Esophagus squamous epithelium (tissue), 5 donors: ENCODE results near the gene TMEM63B. TPM values are rescaled to one million over a fixed set of nuclear protein-coding genes. Genes with fewer than 3 reads are reported as not detected.

Source experiments
- DNase-seq: peaks from one replicate; lab custom pipeline; 2025; lab: John Stamatoyannopoulos, UW
- H3K27ac ChIP-seq, 4 donors: fragments of 200-600 bp; sonication (generic); one replicate each; pipeline ENCODE4 v1.5.1; 2016 to 2019; ENCODE audit warnings: mild to moderate bottlenecking in 1 of 4
- H3K27me3 ChIP-seq, 4 donors: fragments of 200-600 bp; sonication (generic); 1 replicate in 3 of 4; 2 replicates in 1 of 4; pipeline versions ENCODE4 v1.5.1 to v1.6.0; 2017 to 2021; ENCODE audit warnings: antibody characterized with exemption in 1 of 4
- H3K36me3 ChIP-seq, 3 donors: fragments of 200-600 bp; sonication (generic); one replicate each; pipeline ENCODE4 v1.5.1; 2016 to 2019
- H3K4me1 ChIP-seq, 3 donors: fragments of 200-600 bp; sonication (generic); one replicate each; pipeline ENCODE4 v1.5.1; 2017 to 2019
- H3K4me3 ChIP-seq, 4 donors: fragments of 200-600 bp; sonication (generic); 1 replicate in 3 of 4; 2 replicates in 1 of 4; pipeline ENCODE4 v1.5.1; 2016 to 2019; ENCODE audit warnings: mild to moderate bottlenecking in 2 of 4, moderate library complexity in 1 of 4
- H3K9me3 ChIP-seq, 3 donors: fragments of 200-600 bp; sonication (generic); one replicate each; pipeline ENCODE4 v1.5.1; 2016 to 2019
- POLR2A ChIP-seq, 4 donors: fragments of 450-650 bp; IDR thresholded peaks; one replicate each; pipeline ENCODE4 v1.6.1; 2017; ENCODE audit warnings: antibody characterized with exemption in 4 of 4, mild to moderate bottlenecking in 4 of 4, moderate library complexity in 3 of 4
- WGBS, 2 donors: methylation state at CpG; one replicate each; pipeline ENCODE4 v1.1.5; 2018; 5-methylcytosine and 5-hydroxymethylcytosine counted together
- intact Hi-C: fragments of 100-400 bp; cut with DNase I; formaldehyde crosslinking; loops from one replicate; pipeline ENCODE4 v1.15.0; 2022
- total RNA-seq, 4 donors: library from RNA; depleted of rRNA; stranded (reverse); fragments of >200 nt; gene quantifications; one replicate each; pipeline ENCODE4 v1.1.0, GENCODE V29; 2016
- TF ChIP-seq, protein P1 (sequence below), 6 experiments: fragments of 450-650 bp in 4 of 6; fragments of 200-600 bp in 2 of 6; sonication (generic) in 2 of 6; IDR thresholded peaks; one replicate each; pipeline ENCODE4 v1.5.1; 2016 to 2019; ENCODE audit warnings: antibody characterized with exemption in 6 of 6, mild to moderate bottlenecking in 4 of 6, moderate library complexity in 4 of 6
- donor health status: DM: yes; HTN: yes; CAD: no.

TMEM63B gene
- total RNA-seq, 4 donors from 2014 or later = 27.8 to 56.3 (median 45.5) TPM

DNA sequence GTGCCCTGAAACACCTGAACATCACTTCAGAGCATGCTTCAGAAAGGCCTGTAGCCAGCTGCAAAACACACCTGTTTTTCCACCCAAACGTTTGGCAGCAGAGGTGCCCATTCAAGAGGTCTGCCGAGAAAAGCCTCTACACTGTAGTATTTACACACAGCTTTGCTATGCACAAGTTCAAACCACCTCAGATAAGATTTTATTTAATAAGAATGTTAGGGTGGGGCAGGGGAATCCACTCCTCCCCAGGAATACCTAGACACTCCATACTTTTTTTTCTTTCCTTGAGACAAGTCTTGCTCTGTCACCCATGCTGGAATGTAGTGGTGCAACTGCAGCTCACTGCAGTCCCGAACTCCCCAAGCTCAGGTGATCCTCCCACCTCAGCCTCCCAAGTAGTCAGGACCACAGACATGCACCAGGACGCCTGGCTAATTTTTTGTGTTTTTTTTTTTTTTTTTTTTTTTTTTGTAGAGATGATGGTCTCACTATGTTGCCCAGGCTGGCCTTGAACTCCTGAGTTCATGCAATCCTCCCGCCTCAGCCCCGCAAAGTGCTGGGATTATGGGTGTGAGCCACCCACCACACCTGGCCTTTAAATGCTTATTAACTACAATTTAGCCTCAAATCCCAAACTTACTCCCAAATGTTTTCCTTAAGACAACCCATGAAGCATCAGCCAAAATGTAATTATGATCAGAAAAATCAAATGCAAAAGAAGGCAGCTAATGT, 9.8 kb upstream of the TMEM63B start:
- peaks cover 12 to 92% (median 37%) of the 10 kb centered on the region in 3 donors for H3K4me1 ChIP-seq
- peaks cover 0 to 26% (median 7%) of the 10 kb centered on the region in 3 donors for H3K36me3 ChIP-seq
- no peaks in the 10 kb centered on the region for H3K9me3 ChIP-seq
- no peak for TF ChIP-seq POLR2A (IDR thresholded peaks at IDR 0.05)
- TF ChIP-seq, protein P1, sequence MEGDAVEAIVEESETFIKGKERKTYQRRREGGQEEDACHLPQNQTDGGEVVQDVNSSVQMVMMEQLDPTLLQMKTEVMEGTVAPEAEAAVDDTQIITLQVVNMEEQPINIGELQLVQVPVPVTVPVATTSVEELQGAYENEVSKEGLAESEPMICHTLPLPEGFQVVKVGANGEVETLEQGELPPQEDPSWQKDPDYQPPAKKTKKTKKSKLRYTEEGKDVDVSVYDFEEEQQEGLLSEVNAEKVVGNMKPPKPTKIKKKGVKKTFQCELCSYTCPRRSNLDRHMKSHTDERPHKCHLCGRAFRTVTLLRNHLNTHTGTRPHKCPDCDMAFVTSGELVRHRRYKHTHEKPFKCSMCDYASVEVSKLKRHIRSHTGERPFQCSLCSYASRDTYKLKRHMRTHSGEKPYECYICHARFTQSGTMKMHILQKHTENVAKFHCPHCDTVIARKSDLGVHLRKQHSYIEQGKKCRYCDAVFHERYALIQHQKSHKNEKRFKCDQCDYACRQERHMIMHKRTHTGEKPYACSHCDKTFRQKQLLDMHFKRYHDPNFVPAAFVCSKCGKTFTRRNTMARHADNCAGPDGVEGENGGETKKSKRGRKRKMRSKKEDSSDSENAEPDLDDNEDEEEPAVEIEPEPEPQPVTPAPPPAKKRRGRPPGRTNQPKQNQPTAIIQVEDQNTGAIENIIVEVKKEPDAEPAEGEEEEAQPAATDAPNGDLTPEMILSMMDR (IDR thresholded peaks at IDR 0.05) = no peak
- no peaks in the 10 kb centered on the region for H3K27me3 ChIP-seq
- WGBS, 2 donors = 56 to 75% methylated on average over 6 of the region's 6 CpGs
- no peak for DNase-seq
- intact Hi-C loops = no loop called here
- H3K4me3 ChIP-seq = no peak overlapping the region
- peak overlapping the region in 1 of 4 donors; percentile 22 for H3K27ac ChIP-seq

DNA sequence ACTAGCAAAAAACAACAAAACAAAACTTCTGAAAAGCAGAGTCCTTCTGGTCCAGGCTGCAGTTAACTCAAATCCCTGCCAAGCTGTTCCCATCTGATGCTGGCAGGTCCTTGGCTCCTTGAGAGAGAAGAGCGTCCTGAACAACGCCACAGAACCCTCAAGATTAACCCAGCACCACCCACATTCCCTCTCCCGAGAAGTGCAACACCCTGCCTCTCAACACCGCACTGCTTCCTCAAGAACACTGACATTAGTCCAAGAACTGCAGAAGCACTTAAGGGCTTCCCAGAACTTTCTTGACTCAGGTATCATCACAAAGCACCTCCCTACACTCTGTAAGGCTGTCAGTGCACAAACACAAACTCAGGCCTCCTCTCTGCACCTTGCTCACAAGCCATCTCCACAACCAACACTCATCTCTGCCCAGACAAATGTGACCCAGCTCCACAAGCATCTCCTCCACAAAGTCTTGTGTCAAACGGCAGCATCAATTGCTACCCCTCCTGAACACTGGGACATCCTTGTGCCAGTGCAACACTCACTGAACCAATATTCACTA, 7.6 kb upstream of the TMEM63B start:
- 31 to 48% methylated on average over 5 of the region's 5 CpGs for WGBS, 2 donors
- TF ChIP-seq, protein P1 (IDR thresholded peaks at IDR 0.05) = no peak
- peaks cover 0 to 4% (median 0%) of the 10 kb centered on the region in 3 donors for H3K36me3 ChIP-seq
- no peak for DNase-seq
- peak overlapping the region in 3 of 4 donors; percentile 23 to 44 (median 24) for H3K27ac ChIP-seq
- intact Hi-C loops = no loop called here
- peaks cover 22 to 100% (median 47%) of the 10 kb centered on the region in 3 donors for H3K4me1 ChIP-seq
- no peaks in the 10 kb centered on the region for H3K27me3 ChIP-seq
- H3K4me3 ChIP-seq = no peak overlapping the region
- H3K9me3 ChIP-seq = no peaks in the 10 kb centered on the region

DNA sequence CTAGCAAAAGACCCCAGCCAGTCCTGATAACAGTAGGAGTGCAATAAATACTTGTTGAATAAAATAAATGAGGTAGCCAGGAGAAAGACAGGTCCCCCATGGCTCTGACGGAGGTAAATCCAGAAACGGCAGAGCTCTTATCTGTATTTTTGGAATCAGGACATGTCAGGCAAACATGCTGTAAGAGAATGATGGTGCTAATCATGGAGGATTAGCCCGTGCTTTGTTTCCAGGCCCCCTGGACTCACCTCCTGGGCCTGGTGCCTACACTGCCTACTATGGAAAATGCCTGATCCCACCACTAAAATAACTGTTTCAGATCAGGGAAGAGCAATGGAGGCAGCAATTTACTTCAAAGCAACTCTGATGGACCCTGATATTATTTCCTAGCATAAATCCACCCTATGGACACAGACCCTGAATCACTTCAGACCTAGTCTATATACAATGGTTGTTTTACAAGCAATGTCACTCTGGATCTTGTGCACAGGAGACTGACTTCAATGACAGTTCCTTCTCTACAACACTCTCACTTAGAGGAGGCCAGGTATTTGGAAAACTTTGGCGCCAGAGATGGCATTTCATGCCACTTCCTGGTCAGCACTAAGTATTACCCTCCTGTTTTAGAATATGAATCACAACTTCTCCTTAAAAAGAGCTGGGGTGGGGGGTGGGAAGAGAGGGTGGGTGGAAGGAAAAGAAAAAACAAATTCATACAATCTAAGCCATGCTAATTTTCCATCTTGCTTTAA, 6.5 kb upstream of the TMEM63B start:
- Histone ChIP-seq H3K36me3 (no peaks in the 10 kb centered on the region), H3K27ac (peak overlapping the region in 1 of 4 donors; percentile 28), H3K4me3 (no peak overlapping the region), H3K9me3 (no peaks in the 10 kb centered on the region), H3K4me1 (peaks cover 22 to 100% (median 55%) of the 10 kb centered on the region in 3 donors), H3K27me3 (no peaks in the 10 kb centered on the region)
- no peak for DNase-seq
- 54 to 67% methylated on average over 4 of the region's 4 CpGs for WGBS, 2 donors
- TF ChIP-seq POLR2A (IDR thresholded peaks at IDR 0.05) = no peak
- TF ChIP-seq, protein P1 (IDR thresholded peaks at IDR 0.05) = no peak
- intact Hi-C loops = no loop called here

DNA sequence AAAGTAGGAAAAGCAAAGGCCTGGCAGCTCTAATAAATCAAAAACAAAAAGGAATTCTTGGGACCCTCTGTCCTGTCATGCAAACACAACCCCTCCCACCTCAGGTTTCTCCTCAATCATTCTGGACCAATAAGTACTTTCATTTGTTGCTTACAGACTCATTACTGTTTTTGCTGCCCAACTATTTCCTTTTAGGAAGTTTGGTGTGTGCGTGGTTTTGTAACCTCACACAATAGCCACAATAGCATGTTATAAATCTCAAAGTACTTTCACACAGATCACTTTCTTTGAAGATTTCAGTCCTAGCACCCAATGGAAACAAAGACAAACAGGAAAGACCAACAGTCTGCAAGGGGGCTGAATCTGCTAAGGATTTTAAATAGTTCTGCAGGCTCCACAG, 4.6 kb upstream of the TMEM63B start:
- no peak for DNase-seq
- TF ChIP-seq POLR2A (IDR thresholded peaks at IDR 0.05) = no peak
- TF ChIP-seq, protein P1 (IDR thresholded peaks at IDR 0.05) = no peak
- intact Hi-C loops = no loop called here
- H3K27me3 ChIP-seq = no peaks in the 10 kb centered on the region
- no peaks in the 10 kb centered on the region for H3K9me3 ChIP-seq
- 13 to 27% methylated on average over 1 of the region's 1 CpG for WGBS, 2 donors
- H3K4me3 ChIP-seq = peak overlapping the region in 1 of 4 donors; percentile 22
- peaks cover 22 to 89% (median 45%) of the 10 kb centered on the region in 3 donors for H3K4me1 ChIP-seq
- peak overlapping the region in 3 of 4 donors; percentile 39 to 57 (median 49) for H3K27ac ChIP-seq
- no peaks in the 10 kb centered on the region for H3K36me3 ChIP-seq
